ENCODE measurements around the gene HTR1D. TPM values are rescaled to one million over a fixed set of nuclear protein-coding genes. Genes with fewer than 3 reads are reported as not detected.
"Not testable (repeated sequence)": the region's sequence is repeated elsewhere in the genome, so short reads cannot be mapped to it uniquely, and the experiment has no call there.

The HTR1D gene
- total RNA-seq, 1 donor from 2014 or later: 0.07 TPM

- ATAC-seq (no peak), DNase-seq (no peak)
- intact Hi-C loops (cut with micrococcal nuclease): no loop called here
These were observed 26.1 kb downstream of the HTR1D start for GRCh38 chr1:23191199-23191598.

GRCh38 chr1:23188936-23189452, 28.3 kb downstream of the HTR1D start:
- ATAC-seq; intact Hi-C loops (cut with micrococcal nuclease); DNase-seq: not testable (repeated sequence)

GRCh38 chr1:23188434-23188884, 28.8 kb downstream of the HTR1D start:
- intact Hi-C loops (cut with micrococcal nuclease): no loop called here
- ATAC-seq: no peak
- DNase-seq: no peak

- intact Hi-C loops (cut with micrococcal nuclease): no loop called here
- DNase-seq: no peak
- ATAC-seq: no peak
These were observed 29.7 kb downstream of the HTR1D start for GRCh38 chr1:23187637-23188036.

GRCh38 chr1:23185381-23185780, 31.9 kb downstream of the HTR1D start:
- ATAC-seq (no peak), DNase-seq (no peak)
- intact Hi-C loops (cut with micrococcal nuclease): loop anchor here (2.0 kb wide), 1 partner anchor 87 kb away; no protein-coding TSS in a partner anchor

- intact Hi-C loops (cut with micrococcal nuclease): loop anchor here (2.0 kb wide), 1 partner anchor 86 kb away; no protein-coding TSS in a partner anchor
- peak; percentile 44 for ATAC-seq
- peak; percentile 32 for DNase-seq
These were observed 32.9 kb downstream of the HTR1D start for GRCh38 chr1:23184212-23184934.

- DNase-seq: no peak
- no peak for ATAC-seq
- intact Hi-C loops (cut with micrococcal nuclease): no loop called here
These were observed 37.4 kb downstream of the HTR1D start for GRCh38 chr1:23179862-23180261.

- ATAC-seq: no peak
- intact Hi-C loops (cut with micrococcal nuclease): no loop called here
- no peak for DNase-seq
These were observed 38.4 kb downstream of the HTR1D start for GRCh38 chr1:23178950-23179349.

GRCh38 chr1:23178414-23178813, 38.9 kb downstream of the HTR1D start:
- ATAC-seq (peak; percentile 17), DNase-seq (no peak)
- intact Hi-C loops (cut with micrococcal nuclease): no loop called here

GRCh38 chr1:23177438-23178380, 39.6 kb downstream of the HTR1D start:
- ATAC-seq (peak; percentile 94), DNase-seq (peak; percentile 90)
- intact Hi-C loops (cut with micrococcal nuclease): no loop called here

- DNase-seq: no peak
- intact Hi-C loops (cut with micrococcal nuclease): no loop called here
These were observed 40.3 kb downstream of the HTR1D start for GRCh38 chr1:23177031-23177430.

GRCh38 chr1:23174426-23175110, 42.7 kb downstream of the HTR1D start:
- no peak for DNase-seq
- no peak for ATAC-seq
- intact Hi-C loops (cut with micrococcal nuclease): no loop called here

More at GRCh38 chr1:23177031-23177430, 40.3 kb downstream of the HTR1D start:
- no peak for ATAC-seq

GRCh38 chr1:23171181-23171755, 46.0 kb downstream of the HTR1D start:
- ATAC-seq (no peak), DNase-seq (no peak)
- intact Hi-C loops (cut with micrococcal nuclease): no loop called here

GRCh38 chr1:23169727-23170335, 47.5 kb downstream of the HTR1D start:
- intact Hi-C loops (cut with micrococcal nuclease): no loop called here
- peak; percentile 73 for DNase-seq
- peak; percentile 69 for ATAC-seq

- intact Hi-C loops (cut with micrococcal nuclease): no loop called here
- no peak for ATAC-seq
- DNase-seq: no peak
These were observed 48.1 kb downstream of the HTR1D start for GRCh38 chr1:23169195-23169575.

GRCh38 chr1:23168445-23169194, 48.7 kb downstream of the HTR1D start, which contains the start of gene LUZP1:
Gene LUZP1, minus strand, starts transcription at chr1:23168856.
- DNase-seq (peak; percentile 94), ATAC-seq (peak; percentile 94)
- intact Hi-C loops (cut with micrococcal nuclease): no loop called here

- ATAC-seq: peak; percentile 47
- DNase-seq: peak; percentile 60
- intact Hi-C loops (cut with micrococcal nuclease): no loop called here
These were observed 49.2 kb downstream of the HTR1D start for GRCh38 chr1:23168079-23168444.

Measured in left ventricle myocardium superior (tissue), 1 donor.